ENCODE results near the gene PCDH9.

PCDH9 gene

GRCh38 chr13:67210208-67210607 lies 19.9 kb downstream of the PCDH9 start:
- ATAC-seq (ENCODE audit: low read depth): no peak
- Histone ChIP-seq H3K4me3 (ENCODE audit: severe bottlenecking) (no peak overlapping the region), H3K27me3 (ENCODE audit: insufficient read depth, poor library complexity, severe bottlenecking) (no peaks in the 10 kb centered on the region), H3K27ac (ENCODE audit: poor library complexity, severe bottlenecking) (no peak overlapping the region), H3K9me3 (ENCODE audit: severe bottlenecking) (no peaks in the 10 kb centered on the region), H3K36me3 (ENCODE audit: low read depth) (no peaks in the 10 kb centered on the region), H3K4me1 (ENCODE audit: insufficient read depth, poor library complexity, severe bottlenecking) (no peaks in the 10 kb centered on the region)
- no peak for TF ChIP-seq CTCF (IDR thresholded peaks at IDR 0.05; ENCODE audit: poor library complexity, severe bottlenecking)
- DNase-seq (ENCODE audit: low spot score): no peak

- DNase-seq (ENCODE audit: low spot score) (no peak), ATAC-seq (ENCODE audit: low read depth) (no peak)
- Histone ChIP-seq H3K4me3 (ENCODE audit: severe bottlenecking) (no peak overlapping the region), H3K4me1 (ENCODE audit: insufficient read depth, poor library complexity, severe bottlenecking) (no peaks in the 10 kb centered on the region), H3K9me3 (ENCODE audit: severe bottlenecking) (no peaks in the 10 kb centered on the region), H3K27ac (ENCODE audit: poor library complexity, severe bottlenecking) (no peak overlapping the region), H3K36me3 (ENCODE audit: low read depth) (no peaks in the 10 kb centered on the region), H3K27me3 (ENCODE audit: insufficient read depth, poor library complexity, severe bottlenecking) (no peaks in the 10 kb centered on the region)
- no peak for TF ChIP-seq CTCF (IDR thresholded peaks at IDR 0.05; ENCODE audit: poor library complexity, severe bottlenecking)
Measured at GRCh38 chr13:67208552-67208951, 21.6 kb downstream of the PCDH9 start.

- no peaks in the 10 kb centered on the region for H3K9me3 ChIP-seq (ENCODE audit: severe bottlenecking)
- no peak overlapping the region for H3K4me3 ChIP-seq (ENCODE audit: severe bottlenecking)
- ATAC-seq (ENCODE audit: low read depth) (no peak), DNase-seq (ENCODE audit: low spot score) (no peak)
- no peaks in the 10 kb centered on the region for H3K4me1 ChIP-seq (ENCODE audit: insufficient read depth, poor library complexity, severe bottlenecking)
- no peak for TF ChIP-seq CTCF (IDR thresholded peaks at IDR 0.05; ENCODE audit: poor library complexity, severe bottlenecking)
- no peak overlapping the region for H3K27ac ChIP-seq (ENCODE audit: poor library complexity, severe bottlenecking)
- no peaks in the 10 kb centered on the region for H3K27me3 ChIP-seq (ENCODE audit: insufficient read depth, poor library complexity, severe bottlenecking)
- no peaks in the 10 kb centered on the region for H3K36me3 ChIP-seq (ENCODE audit: low read depth)
Measured at GRCh38 chr13:67204764-67205163, 25.4 kb downstream of the PCDH9 start.

GRCh38 chr13:67200605-67201004 lies 29.5 kb downstream of the PCDH9 start:
- no peaks in the 10 kb centered on the region for H3K9me3 ChIP-seq (ENCODE audit: severe bottlenecking)
- no peaks in the 10 kb centered on the region for H3K27me3 ChIP-seq (ENCODE audit: insufficient read depth, poor library complexity, severe bottlenecking)
- no peaks in the 10 kb centered on the region for H3K4me1 ChIP-seq (ENCODE audit: insufficient read depth, poor library complexity, severe bottlenecking)
- no peak overlapping the region for H3K27ac ChIP-seq (ENCODE audit: poor library complexity, severe bottlenecking)
- no peak for ATAC-seq (ENCODE audit: low read depth)
- H3K4me3 ChIP-seq (ENCODE audit: severe bottlenecking): no peak overlapping the region
- no peak for DNase-seq (ENCODE audit: low spot score)
- no peak for TF ChIP-seq CTCF (IDR thresholded peaks at IDR 0.05; ENCODE audit: poor library complexity, severe bottlenecking)
- no peaks in the 10 kb centered on the region for H3K36me3 ChIP-seq (ENCODE audit: low read depth)

- H3K27me3 ChIP-seq (ENCODE audit: insufficient read depth, poor library complexity, severe bottlenecking): no peaks in the 10 kb centered on the region
- TF ChIP-seq CTCF (IDR thresholded peaks at IDR 0.05; ENCODE audit: poor library complexity, severe bottlenecking): no peak
- no peaks in the 10 kb centered on the region for H3K4me1 ChIP-seq (ENCODE audit: insufficient read depth, poor library complexity, severe bottlenecking)
- H3K36me3 ChIP-seq (ENCODE audit: low read depth): no peaks in the 10 kb centered on the region
- H3K9me3 ChIP-seq (ENCODE audit: severe bottlenecking): no peaks in the 10 kb centered on the region
- DNase-seq (ENCODE audit: low spot score): no peak
- peak; percentile 54; the same call in 1 of the 3 replicates for ATAC-seq (ENCODE audit: low read depth)
- H3K4me3 ChIP-seq (ENCODE audit: severe bottlenecking): no peak overlapping the region
- H3K27ac ChIP-seq (ENCODE audit: poor library complexity, severe bottlenecking): no peak overlapping the region
Measured at GRCh38 chr13:67200183-67200582, 30.0 kb downstream of the PCDH9 start.
